GM23338 (cell line): ENCODE measurements around the gene MCUB. TPM values are rescaled to one million over a fixed set of nuclear protein-coding genes. Genes with fewer than 3 reads are reported as not detected.

ENCODE experiments used
- ATAC-seq: fragments of 200-7000 bp; cut with Tn5 transposase; 3 replicates; pipeline ENCODE4 v1.9.1; 2020
- DNase-seq: peaks from one replicate; pipeline ENCODE4 v3.0.0-alpha.2; 2015; ENCODE audit warnings: low spot score
- H2AFZ ChIP-seq: fragments of 200-600 bp; sonication (generic); 2 replicates; pipeline ENCODE4 v1.8.0; 2016; ENCODE audit warnings: antibody characterized with exemption, mild to moderate bottlenecking, moderate library complexity
- H3F3A ChIP-seq: fragments of 200-600 bp; sonication (generic); replicated peaks from 2 replicates; pipeline ENCODE4 v1.8.0; 2017; ENCODE audit warnings: antibody characterized with exemption, mixed run types, low read depth
- H3K27ac ChIP-seq: fragments of 200-600 bp; sonication (generic); 2 replicates; pipeline ENCODE4 v1.6.1; 2016; ENCODE audit warnings: low read depth
- H3K27me3 ChIP-seq: fragments of 200-600 bp; sonication (generic); 2 replicates; pipeline ENCODE4 v1.8.0; 2016; ENCODE audit warnings: mild to moderate bottlenecking, mixed run types, moderate library complexity; ENCODE audit not compliant: insufficient read depth
- H3K36me3 ChIP-seq: fragments of 200-600 bp; sonication (generic); 2 replicates; pipeline ENCODE4 v1.8.0; 2016; ENCODE audit warnings: mild to moderate bottlenecking; ENCODE audit not compliant: insufficient read depth
- H3K4me1 ChIP-seq: fragments of 200-600 bp; sonication (generic); 2 replicates; pipeline ENCODE4 v1.8.0; 2016; ENCODE audit warnings: mild to moderate bottlenecking, moderate library complexity; ENCODE audit not compliant: insufficient read depth
- H3K4me2 ChIP-seq: fragments of 200-600 bp; sonication (generic); 2 replicates; pipeline ENCODE4 v1.7.1; 2017; ENCODE audit warnings: mixed run types
- H3K4me3 ChIP-seq: fragments of 200-600 bp; sonication (generic); 2 replicates; pipeline ENCODE4 v1.6.1; 2016; ENCODE audit warnings: mixed run types
- H3K79me2 ChIP-seq: fragments of 200-600 bp; sonication (generic); replicated peaks from 2 replicates; pipeline ENCODE4 v1.8.0; 2017; ENCODE audit warnings: mild to moderate bottlenecking; ENCODE audit not compliant: insufficient read depth
- H3K9me2 ChIP-seq: fragments of 200-600 bp; sonication (generic); 2 replicates; pipeline ENCODE4 v1.8.0; 2017; ENCODE audit not compliant: insufficient read depth
- H4K20me1 ChIP-seq: fragments of 200-600 bp; sonication (generic); replicated peaks from 2 replicates; pipeline ENCODE4 v1.8.0; 2017; ENCODE audit warnings: mild to moderate bottlenecking; ENCODE audit not compliant: insufficient read depth
- H3K27ac Mint-ChIP-seq: 2 replicates; pipeline ENCODE4 v1.8.0; 2020; ENCODE audit warnings: inconsistent platforms, mild to moderate bottlenecking, moderate library complexity, mixed read lengths
- H3K27me3 Mint-ChIP-seq: 3 replicates; pipeline ENCODE4 v1.8.0; 2022; ENCODE audit warnings: low read depth, mild to moderate bottlenecking, moderate library complexity, mixed read lengths, inconsistent platforms; ENCODE audit not compliant: insufficient read depth, poor library complexity
- H3K36me3 Mint-ChIP-seq: 3 replicates; pipeline ENCODE4 v1.8.0; 2021; ENCODE audit warnings: low read depth, mild to moderate bottlenecking, inconsistent platforms, moderate library complexity, mixed read lengths
- H3K4me1 Mint-ChIP-seq: 3 replicates; pipeline ENCODE4 v1.8.0; 2020; ENCODE audit warnings: mild to moderate bottlenecking, inconsistent platforms, mixed read lengths
- H3K4me3 Mint-ChIP-seq: 3 replicates; pipeline ENCODE4 v1.8.0; 2021; ENCODE audit warnings: moderate library complexity, mild to moderate bottlenecking, inconsistent platforms, mixed read lengths
- H3K9me3 Mint-ChIP-seq: 3 replicates; pipeline ENCODE4 v1.8.0; 2020; ENCODE audit warnings: moderate library complexity, mild to moderate bottlenecking, inconsistent platforms, mixed read lengths
- CREB1 ChIP-seq: fragments of 250-450 bp; sonication (Bioruptor Pico); IDR thresholded peaks from 2 replicates; pipeline ENCODE4 v1.5.0; 2020; ENCODE audit warnings: low read depth, mild to moderate bottlenecking, moderate library complexity
- ETS1 ChIP-seq: IDR thresholded peaks from 2 replicates; pipeline ENCODE4 v1.6.1; 2016; ENCODE audit warnings: antibody characterized with exemption
- EZH2 ChIP-seq: fragments of 200-600 bp; sonication (generic); IDR thresholded peaks from one replicate; pipeline ENCODE4 v1.8.0; 2017; ENCODE audit warnings: antibody characterized with exemption, mild to moderate bottlenecking, low read depth; ENCODE audit not compliant: unreplicated experiment
- EZH2phosphoT487 ChIP-seq: fragments of 200-600 bp; sonication (generic); IDR thresholded peaks from one replicate; pipeline ENCODE4 v1.8.1; 2018; ENCODE audit warnings: antibody characterized with exemption; ENCODE audit not compliant: unreplicated experiment
- JUNB ChIP-seq: IDR thresholded peaks from one replicate; pipeline ENCODE4 v1.6.1; 2016; ENCODE audit warnings: antibody characterized with exemption; ENCODE audit not compliant: unreplicated experiment
- NANOG ChIP-seq: IDR thresholded peaks from 2 replicates; pipeline ENCODE4 v1.6.1; 2016; ENCODE audit warnings: antibody characterized with exemption, borderline replicate concordance
- POLR2AphosphoS5 ChIP-seq: IDR thresholded peaks from 2 replicates; pipeline ENCODE4 v1.6.1; 2016; ENCODE audit warnings: antibody characterized with exemption, low read depth
- STAT1 ChIP-seq: IDR thresholded peaks from one replicate; pipeline ENCODE4 v1.6.1; 2016; ENCODE audit warnings: antibody characterized with exemption; ENCODE audit not compliant: unreplicated experiment
- ZNF114 ChIP-seq: fragments of 250-450 bp; sonication (Bioruptor Pico); IDR thresholded peaks from 2 replicates; pipeline ENCODE4 v1.5.0; 2020; ENCODE audit warnings: mild to moderate bottlenecking, moderate library complexity
- ZNF331 ChIP-seq: fragments of 250-450 bp; sonication (Bioruptor Pico); IDR thresholded peaks from 2 replicates; pipeline ENCODE4 v1.5.0; 2020; ENCODE audit warnings: low read depth, mild to moderate bottlenecking, moderate library complexity
- ZNF462 ChIP-seq: fragments of 250-450 bp; sonication (Bioruptor Pico); IDR thresholded peaks from 2 replicates; pipeline ENCODE4 v1.5.0; 2020; ENCODE audit warnings: mild to moderate bottlenecking, moderate library complexity
- polyA plus RNA-seq: library from polyadenylated mRNA; unstranded; fragments of >200 nt; fragmentation: Nextera tagmentation; extraction: Ambion mirVana; gene quantifications from 2 replicates; pipeline ENCODE4 v1.2.1, GENCODE V29; 2016
- total RNA-seq: library from RNA; depleted of rRNA; stranded (reverse); fragments of >200 nt; shearing (Covaris generic); gene quantifications from 2 replicates; pipeline ENCODE4 v1.2.3, GENCODE V29; 2014
- TF ChIP-seq, protein P1 (sequence below), 2 experiments: fragments of 200-600 bp in 1 of 2; sonication (generic) in 1 of 2; conservative IDR thresholded peaks; 2 replicates each; pipeline versions ENCODE4 v1.5.1 to v1.6.1; 2016 to 2017; ENCODE audit warnings: antibody characterized with exemption in 2 of 2, low read depth in 2 of 2, mild to moderate bottlenecking in 2 of 2, moderate library complexity in 1 of 2
- TF ChIP-seq, protein P2 (sequence below): IDR thresholded peaks from one replicate; pipeline ENCODE4 v1.6.1; 2018; ENCODE audit warnings: antibody characterized with exemption; ENCODE audit not compliant: unreplicated experiment

The MCUB gene
- total and polyA plus RNA-seq, 2 experiments from 2014 or later = 21.7 to 97.9 TPM

DNA sequence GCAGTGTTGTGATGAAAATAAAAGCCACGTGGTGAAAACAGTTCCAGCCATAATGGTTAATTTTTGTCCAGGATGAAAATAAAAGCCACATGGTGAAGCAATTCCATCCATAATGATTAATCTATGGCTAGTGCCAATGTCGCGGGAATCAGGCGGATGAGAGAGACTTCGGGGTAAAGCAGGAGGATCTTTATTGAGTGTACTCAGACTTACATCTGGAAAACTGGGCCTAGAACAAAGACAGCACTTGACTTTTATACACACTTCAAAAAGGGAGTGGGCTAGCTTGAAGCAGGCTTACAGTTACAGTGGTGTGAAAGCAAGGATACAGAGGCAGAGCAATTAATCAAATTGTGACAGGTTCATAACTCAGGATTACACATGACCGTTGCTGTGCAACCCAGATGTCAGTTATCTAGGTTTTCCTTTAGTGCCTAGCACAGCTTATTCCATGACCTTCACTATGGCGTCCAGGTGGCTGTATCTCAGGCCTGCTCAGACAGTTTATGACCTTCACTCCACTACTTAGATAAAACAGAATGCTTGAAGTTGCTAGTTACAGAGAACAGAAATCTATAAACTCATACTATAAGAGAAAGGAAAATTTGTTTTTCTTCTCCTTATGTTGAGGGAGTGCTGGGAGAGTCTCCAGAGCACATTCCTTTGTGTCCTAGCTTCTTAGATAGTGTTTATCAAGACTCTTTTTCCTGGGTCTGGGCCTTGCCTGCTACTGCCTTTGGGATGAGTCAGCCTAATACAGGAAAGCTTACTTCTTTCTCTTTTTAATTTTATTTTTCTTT, 175.7 kb downstream of the MCUB start:
- no peak overlapping the region for H3K27ac ChIP-seq
- Mint-ChIP-seq H3K4me1 (peaks cover 8% of the 10 kb centered on the region; the same call in 2 of the 3 replicates), H3K4me3 (no peak overlapping the region), H3K27ac (no peak overlapping the region), H3K9me3 (no peaks in the 10 kb centered on the region; the same call in 2 of the 3 replicates), H3K36me3 (no peaks in the 10 kb centered on the region), H3K27me3 (peaks cover 6% of the 10 kb centered on the region)
- DNase-seq = no peak
- no peak overlapping the region for H2AFZ ChIP-seq
- no peaks in the 10 kb centered on the region for H3K27me3 ChIP-seq
- no peaks in the 10 kb centered on the region for H3K36me3 ChIP-seq
- H3K4me2 ChIP-seq = no peak overlapping the region
- no peaks in the 10 kb centered on the region for H3F3A ChIP-seq
- H3K4me1 ChIP-seq = 0 out of 2 replicates have a peak, but pooled peaks cover 4% of the 10 kb centered on the region
- H3K4me3 ChIP-seq = no peak overlapping the region
- no peak for ATAC-seq
- no peaks in the 10 kb centered on the region for H3K9me2 ChIP-seq
- no peak for TF ChIP-seq JUNB
- TF ChIP-seq, protein P1, sequence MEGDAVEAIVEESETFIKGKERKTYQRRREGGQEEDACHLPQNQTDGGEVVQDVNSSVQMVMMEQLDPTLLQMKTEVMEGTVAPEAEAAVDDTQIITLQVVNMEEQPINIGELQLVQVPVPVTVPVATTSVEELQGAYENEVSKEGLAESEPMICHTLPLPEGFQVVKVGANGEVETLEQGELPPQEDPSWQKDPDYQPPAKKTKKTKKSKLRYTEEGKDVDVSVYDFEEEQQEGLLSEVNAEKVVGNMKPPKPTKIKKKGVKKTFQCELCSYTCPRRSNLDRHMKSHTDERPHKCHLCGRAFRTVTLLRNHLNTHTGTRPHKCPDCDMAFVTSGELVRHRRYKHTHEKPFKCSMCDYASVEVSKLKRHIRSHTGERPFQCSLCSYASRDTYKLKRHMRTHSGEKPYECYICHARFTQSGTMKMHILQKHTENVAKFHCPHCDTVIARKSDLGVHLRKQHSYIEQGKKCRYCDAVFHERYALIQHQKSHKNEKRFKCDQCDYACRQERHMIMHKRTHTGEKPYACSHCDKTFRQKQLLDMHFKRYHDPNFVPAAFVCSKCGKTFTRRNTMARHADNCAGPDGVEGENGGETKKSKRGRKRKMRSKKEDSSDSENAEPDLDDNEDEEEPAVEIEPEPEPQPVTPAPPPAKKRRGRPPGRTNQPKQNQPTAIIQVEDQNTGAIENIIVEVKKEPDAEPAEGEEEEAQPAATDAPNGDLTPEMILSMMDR (conservative IDR thresholded peaks at IDR 0.05; ENCODE audit: low read depth in 2 of 2) = no peak
- TF ChIP-seq NANOG = no peak
- TF ChIP-seq POLR2AphosphoS5 = no peak
- no peak for TF ChIP-seq ZNF331 (CRISPR knock-in tag)
- no peak for TF ChIP-seq CREB1 (CRISPR knock-in tag)
- TF ChIP-seq, protein P2, sequence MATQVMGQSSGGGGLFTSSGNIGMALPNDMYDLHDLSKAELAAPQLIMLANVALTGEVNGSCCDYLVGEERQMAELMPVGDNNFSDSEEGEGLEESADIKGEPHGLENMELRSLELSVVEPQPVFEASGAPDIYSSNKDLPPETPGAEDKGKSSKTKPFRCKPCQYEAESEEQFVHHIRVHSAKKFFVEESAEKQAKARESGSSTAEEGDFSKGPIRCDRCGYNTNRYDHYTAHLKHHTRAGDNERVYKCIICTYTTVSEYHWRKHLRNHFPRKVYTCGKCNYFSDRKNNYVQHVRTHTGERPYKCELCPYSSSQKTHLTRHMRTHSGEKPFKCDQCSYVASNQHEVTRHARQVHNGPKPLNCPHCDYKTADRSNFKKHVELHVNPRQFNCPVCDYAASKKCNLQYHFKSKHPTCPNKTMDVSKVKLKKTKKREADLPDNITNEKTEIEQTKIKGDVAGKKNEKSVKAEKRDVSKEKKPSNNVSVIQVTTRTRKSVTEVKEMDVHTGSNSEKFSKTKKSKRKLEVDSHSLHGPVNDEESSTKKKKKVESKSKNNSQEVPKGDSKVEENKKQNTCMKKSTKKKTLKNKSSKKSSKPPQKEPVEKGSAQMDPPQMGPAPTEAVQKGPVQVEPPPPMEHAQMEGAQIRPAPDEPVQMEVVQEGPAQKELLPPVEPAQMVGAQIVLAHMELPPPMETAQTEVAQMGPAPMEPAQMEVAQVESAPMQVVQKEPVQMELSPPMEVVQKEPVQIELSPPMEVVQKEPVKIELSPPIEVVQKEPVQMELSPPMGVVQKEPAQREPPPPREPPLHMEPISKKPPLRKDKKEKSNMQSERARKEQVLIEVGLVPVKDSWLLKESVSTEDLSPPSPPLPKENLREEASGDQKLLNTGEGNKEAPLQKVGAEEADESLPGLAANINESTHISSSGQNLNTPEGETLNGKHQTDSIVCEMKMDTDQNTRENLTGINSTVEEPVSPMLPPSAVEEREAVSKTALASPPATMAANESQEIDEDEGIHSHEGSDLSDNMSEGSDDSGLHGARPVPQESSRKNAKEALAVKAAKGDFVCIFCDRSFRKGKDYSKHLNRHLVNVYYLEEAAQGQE = no peak
- no peak for TF ChIP-seq ETS1
- TF ChIP-seq ZNF462 (CRISPR knock-in tag) = no peak
- no peak for TF ChIP-seq ZNF114 (CRISPR knock-in tag)
- TF ChIP-seq EZH2 = no peak
- TF ChIP-seq EZH2phosphoT487 = no peak
- no peak for TF ChIP-seq STAT1
- no peaks in the 10 kb centered on the region for H3K79me2 ChIP-seq
- no peaks in the 10 kb centered on the region for H4K20me1 ChIP-seq
